Fibroblast of lung (primary cell): ENCODE results near the gene SAMD11.
A peak's percentile ranks its signal among the peaks of the same experiment; 100 is the strongest.

Experiments used
- EZH2 ChIP-seq: IDR thresholded peaks from 2 replicates; pipeline ENCODE4 v1.5.1; 2012; ENCODE audit warnings: low read length, control low read depth, mild to moderate bottlenecking; ENCODE audit errors: missing control alignments
- TF ChIP-seq, protein P1 (sequence below), 2 donors: IDR thresholded peaks in 1 of 2; conservative IDR thresholded peaks in 1 of 2; 1 replicate in 1 of 2; 2 replicates in 1 of 2; pipeline ENCODE4 v1.5.1; 2011 to 2012; ENCODE audit warnings: low read length in 2 of 2, control low read depth in 1 of 2, inconsistent platforms in 1 of 2, low read depth in 1 of 2, mild to moderate bottlenecking in 1 of 2

DNA sequence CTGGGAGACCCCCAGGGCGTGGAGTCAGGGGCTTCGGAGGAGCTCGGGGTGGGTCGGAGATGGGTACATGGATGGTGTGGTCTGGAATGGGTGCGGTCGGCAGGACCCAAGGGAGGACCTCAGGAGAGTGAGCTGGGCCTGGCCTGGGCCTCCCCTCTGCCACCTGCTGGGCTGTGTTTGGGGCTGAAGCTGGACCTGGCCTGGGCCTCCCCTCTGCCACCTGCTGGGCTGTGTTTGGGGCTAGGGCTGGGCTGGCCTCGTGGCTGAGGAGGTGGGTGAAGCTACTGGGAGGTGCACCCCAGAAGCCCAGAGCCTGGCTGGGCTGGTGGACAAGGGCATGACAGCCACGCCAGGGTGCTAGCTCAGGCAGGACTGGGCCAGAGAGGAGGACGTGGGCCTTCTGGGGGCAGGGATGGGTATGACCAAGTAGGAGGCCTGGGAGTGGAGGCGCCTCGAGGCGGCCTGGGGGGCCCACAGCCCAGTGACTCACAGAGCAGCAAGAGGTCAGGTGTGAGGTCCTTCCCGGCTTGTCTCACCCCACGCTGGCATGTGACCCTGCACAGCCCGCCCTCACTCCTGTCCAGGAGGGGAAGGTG, 14.5 kb downstream of the SAMD11 start:
- TF ChIP-seq, protein P1, sequence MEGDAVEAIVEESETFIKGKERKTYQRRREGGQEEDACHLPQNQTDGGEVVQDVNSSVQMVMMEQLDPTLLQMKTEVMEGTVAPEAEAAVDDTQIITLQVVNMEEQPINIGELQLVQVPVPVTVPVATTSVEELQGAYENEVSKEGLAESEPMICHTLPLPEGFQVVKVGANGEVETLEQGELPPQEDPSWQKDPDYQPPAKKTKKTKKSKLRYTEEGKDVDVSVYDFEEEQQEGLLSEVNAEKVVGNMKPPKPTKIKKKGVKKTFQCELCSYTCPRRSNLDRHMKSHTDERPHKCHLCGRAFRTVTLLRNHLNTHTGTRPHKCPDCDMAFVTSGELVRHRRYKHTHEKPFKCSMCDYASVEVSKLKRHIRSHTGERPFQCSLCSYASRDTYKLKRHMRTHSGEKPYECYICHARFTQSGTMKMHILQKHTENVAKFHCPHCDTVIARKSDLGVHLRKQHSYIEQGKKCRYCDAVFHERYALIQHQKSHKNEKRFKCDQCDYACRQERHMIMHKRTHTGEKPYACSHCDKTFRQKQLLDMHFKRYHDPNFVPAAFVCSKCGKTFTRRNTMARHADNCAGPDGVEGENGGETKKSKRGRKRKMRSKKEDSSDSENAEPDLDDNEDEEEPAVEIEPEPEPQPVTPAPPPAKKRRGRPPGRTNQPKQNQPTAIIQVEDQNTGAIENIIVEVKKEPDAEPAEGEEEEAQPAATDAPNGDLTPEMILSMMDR (conservative IDR thresholded peaks at IDR 0.05 in 1 of 2, IDR thresholded peaks at IDR 0.05 in 1 of 2; ENCODE audit: low read depth in 1 of 2, low read length in 2 of 2), result peak; percentile 37 to 56
- TF ChIP-seq EZH2, result no peak
